Measurements from ENCODE around the gene DENND5A.

Gene DENND5A

DNA sequence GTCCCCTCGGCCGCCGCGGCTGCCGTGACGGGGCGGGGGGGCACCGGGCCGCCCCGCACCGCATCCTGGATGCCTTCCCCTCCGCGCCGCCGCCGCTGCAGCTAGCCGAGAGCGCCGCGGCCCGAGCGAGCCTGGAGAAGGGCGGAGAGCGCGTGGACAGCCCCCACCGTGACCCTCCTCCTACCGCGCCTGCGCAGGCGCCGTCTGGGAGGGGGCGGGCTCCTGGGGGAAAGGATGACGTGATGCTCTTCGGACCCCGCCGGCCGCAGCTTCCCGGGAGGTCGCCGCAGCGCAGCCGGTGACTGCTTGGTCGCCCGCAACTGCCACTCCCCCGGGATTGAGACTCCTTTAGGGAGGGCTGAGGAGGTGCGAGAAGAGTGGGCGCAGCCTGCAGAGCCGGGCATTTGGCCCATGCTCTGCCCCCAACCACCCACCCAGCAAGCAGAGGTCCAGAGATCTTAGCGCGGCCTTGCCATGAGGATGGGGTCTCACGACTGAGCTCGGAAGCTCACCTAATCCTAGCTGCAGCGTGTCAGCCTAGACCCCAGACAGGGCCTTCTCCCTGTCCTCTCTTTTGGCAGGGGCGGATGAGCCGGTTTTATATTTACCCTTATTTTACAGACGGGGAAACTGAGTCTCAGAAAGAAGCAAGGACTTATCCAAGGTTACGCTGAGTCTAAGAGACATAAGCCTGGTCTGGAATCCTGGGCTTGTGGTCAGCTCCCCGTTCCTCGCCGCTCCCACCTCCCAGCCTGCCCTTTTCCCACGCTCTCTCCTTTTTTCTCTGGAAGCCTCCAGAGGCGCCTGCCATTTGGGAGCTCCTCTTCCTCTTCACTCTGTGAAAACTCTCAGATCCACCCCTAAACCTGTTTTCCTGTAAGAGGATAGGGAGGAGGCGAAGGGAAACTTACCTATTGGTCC is at the start of gene DENND5A:
TSS of gene DENND5A (minus strand) at position 140 of the 921 bp plus-strand sequence. CDS start 281 bp downstream, outside the sequence.
- peak; percentile 80 to 97 (median 87) for DNase-seq
- intact Hi-C loops (cut with DNase I): loop anchor here (2.0 kb wide), 2 partner anchors 49 to 63 kb away; partner anchors contain the start of gene TMEM41B

DNA sequence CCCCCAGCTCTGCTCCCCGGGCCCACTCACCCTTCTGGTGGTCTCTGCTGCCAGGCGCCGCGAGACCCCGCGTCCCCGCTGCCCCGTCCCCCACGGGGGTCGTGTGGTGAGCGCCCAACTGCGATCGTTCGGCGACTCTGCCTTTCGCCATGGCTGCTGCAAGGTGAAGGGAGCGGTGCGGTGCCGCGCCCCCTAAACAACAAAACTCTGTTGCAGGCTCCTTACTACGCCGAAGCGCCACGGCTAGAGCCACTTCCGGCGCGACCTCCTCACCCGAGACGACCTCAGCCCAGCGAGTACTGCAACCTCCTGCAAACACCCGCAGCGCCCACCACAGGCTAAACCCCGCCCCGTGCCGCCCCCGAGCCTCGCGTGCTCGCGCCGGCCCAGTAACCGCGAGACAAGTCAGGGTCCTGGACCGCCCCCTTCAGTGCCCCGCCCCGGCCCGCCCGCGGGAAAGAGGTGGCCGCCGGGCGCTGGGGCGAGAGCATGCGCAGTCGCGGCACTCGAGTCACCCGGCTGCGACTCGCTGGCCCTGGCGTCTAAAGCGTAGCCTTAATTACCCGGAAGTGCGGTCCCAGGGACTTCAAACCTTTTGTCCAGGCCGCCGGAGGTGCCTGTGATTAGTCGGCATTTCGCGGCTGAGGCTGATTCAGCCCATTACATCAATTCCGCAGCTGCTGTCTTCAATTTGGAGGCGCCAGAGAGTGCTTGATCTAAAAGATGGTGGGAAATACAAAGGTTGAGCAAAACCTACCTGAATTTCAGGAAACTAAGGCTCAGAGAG is 49.3 kb upstream of the DENND5A start, which contains the start of gene TMEM41B:
TSS of gene TMEM41B (minus strand) at position 303 of the 787 bp plus-strand sequence. CDS start at position 151, 152 bp downstream.
- peak; percentile 93 to 100 (median 97) for DNase-seq
- intact Hi-C loops (cut with DNase I): loop anchor here (1.0 to 2.0 kb wide), 3 partner anchors 50 to 70 kb away; partner anchors contain the start of genes DENND5A and IPO7

DNA sequence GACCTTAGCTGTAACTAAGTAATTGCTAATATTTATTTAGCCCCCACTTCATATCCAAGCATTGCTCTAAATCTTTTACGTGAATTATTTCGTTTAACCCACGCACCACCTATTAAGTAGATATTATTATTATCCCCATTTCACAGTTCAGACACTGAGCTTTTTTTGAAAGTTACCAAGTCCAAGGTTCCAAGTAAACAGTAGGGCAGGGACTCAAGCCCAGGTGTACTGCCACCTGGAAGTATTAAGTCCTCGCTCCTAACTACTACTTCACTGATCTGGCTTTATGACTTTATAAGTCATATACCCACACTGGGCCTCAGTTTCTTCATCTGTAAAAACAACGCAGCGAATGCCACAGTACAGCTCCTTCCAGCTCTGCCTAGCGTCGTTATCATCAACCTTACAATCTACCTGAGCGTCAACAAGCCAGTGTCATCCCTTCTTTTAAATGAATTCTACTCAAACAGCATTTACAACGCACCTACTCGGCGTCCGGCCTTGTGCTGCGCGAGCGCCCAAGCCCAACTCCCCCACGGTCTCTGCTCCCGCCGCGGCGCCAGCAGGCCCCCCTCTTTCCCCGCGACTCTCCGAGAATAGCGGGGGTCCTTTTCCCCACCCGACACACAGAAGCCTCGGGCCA is 48.6 kb upstream of the DENND5A start:
- DNase-seq: peak in 5 of 10 donors; percentile 13 to 72 (median 16)
- intact Hi-C loops (cut with DNase I): loop anchor here (1.0 to 2.0 kb wide), 3 partner anchors 49 to 71 kb away; partner anchors contain the start of genes DENND5A and IPO7

DNA sequence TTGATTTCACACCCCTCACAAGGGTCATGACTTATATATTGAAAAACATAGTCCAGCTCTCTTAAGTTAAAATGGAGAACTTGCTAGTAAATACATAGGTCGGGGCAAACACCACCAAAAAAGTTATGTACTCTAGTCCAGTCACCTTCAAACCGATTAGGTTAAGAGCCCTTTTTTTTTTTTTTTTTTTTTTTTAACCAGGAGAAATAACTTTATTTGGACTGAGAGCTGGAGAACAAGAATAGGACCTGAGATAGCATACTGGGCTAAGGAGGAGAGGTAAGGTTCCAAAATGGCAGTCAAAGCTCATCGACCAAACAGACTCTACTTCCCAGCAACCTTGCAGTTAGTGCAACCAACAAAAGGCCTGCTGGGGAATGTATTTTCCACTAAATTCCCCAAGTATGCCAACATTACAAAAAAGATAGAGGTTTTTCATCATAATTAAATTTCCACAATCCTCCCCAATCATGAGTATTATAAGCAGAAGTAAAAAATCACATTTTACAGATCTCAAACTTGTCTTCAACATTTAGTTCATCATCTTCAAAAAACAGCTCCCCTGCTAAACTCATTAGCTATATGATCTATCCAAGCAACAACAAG is 45.4 kb upstream of the DENND5A start:
- DNase-seq: no peak
- intact Hi-C loops (cut with DNase I): no loop called here

DNA sequence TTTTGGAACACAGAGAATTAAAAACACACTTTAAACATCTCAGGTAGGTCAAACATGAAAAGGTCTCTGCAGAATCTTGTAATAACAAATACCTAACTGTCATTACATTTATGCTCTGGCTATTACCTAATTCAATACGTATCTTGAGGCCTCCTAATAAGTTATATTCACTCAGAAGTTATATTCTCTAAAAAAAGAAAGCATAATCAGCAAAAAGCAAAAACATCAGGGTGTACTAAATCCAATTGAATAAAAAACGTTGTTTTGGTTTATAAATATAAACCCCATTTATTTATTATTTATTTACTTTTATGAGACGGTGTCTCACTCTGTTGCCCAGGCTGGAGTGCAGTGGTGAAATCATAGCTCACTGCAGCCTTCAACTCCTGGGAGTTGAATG is 39.0 kb upstream of the DENND5A start:
- intact Hi-C loops (cut with DNase I): no loop called here
- DNase-seq: no peak

DNA sequence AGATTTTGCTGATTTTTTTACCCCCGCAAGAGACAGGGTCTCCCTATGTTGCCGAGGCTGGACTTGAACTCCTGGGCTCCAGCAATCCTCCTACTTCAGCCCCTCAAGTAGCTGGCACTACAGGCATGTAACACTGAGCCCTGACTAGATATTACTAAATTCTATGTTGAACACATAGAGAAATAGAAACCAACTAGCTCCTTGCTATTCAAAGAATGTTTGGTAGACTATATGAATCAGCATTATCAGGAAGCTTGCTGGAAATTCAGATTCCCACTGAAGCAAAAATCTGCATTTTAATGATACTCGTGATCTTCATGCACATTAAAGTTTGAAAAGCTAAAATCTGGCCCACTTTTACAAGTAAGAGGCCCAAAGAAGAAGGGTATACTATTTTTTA is 37.3 kb upstream of the DENND5A start:
- intact Hi-C loops (cut with DNase I): no loop called here
- DNase-seq: no peak

DNA sequence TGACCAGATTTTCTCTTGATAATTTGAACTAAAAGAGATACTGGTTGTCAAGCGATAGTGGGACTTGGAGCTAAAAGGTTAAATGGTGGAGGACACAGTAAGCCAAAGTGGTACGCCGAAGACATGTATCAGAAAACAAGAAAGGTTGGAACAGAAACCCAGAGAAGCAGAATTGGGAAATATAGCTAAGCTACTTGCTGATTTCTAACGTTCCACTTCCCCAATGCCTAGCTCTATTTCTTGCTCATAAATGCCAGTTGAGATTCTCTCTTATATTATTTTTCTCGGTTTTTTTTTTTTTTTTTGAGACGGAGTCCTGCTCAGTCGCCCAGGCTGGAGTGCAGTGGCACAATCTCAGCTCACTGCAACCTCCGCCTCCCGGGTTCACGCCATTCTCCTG is 36.6 kb upstream of the DENND5A start:
- intact Hi-C loops (cut with DNase I): no loop called here
- no peak for DNase-seq

DNA sequence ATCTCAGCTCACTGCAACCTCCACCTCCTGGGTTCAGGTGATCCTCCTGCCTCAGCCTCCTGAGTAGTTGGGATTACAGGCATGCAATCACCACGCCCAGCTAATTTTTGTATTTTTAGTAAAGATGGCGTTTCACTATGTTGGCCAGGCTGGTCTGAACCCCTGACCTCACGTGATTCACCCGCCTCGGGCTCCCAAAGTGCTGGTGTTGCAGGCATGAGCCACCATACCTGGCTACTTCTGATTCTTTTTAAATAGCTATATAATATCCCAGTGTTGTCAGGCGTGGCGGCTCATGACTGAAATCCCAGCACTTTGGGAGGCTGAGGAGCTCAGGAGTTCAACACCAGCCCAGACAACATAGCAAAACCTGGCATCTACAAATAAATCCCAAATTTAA is 28.5 kb upstream of the DENND5A start:
- intact Hi-C loops (cut with DNase I): no loop called here
- DNase-seq: no peak

DNA sequence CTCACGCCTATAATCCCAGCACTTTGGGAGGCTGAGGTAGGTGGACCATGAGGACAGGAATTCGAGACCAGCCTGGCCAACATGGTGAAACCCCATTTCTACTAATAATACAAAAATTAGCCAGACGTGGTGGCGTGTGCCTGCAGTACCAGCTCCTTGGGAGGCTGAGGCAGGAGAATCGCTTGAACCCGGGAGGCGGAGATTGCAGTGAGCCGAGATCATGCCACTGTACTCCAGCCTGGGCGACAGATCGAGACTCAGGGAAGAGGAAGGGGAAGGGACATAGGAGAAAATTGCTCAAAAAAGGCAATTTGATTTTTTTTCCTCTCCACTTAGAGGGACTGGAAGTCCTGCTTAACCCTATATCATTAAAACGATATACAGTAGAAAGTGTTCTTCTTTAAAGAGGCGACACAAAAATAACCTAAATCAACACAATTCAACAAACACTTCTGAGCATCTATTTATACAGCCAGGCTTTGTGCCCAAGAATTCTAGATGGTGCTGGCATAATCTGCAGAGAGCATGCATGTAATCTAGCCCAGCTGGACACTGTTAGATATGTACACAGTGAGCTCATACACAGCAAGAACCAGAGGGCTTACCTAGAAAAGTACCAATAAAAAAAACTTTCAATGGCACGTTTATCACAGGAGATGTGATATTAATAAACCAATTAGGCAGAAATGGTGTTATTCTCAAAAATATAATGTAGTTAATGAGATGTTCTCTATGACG is 20.9 kb upstream of the DENND5A start:
- intact Hi-C loops (cut with DNase I): no loop called here

DNA sequence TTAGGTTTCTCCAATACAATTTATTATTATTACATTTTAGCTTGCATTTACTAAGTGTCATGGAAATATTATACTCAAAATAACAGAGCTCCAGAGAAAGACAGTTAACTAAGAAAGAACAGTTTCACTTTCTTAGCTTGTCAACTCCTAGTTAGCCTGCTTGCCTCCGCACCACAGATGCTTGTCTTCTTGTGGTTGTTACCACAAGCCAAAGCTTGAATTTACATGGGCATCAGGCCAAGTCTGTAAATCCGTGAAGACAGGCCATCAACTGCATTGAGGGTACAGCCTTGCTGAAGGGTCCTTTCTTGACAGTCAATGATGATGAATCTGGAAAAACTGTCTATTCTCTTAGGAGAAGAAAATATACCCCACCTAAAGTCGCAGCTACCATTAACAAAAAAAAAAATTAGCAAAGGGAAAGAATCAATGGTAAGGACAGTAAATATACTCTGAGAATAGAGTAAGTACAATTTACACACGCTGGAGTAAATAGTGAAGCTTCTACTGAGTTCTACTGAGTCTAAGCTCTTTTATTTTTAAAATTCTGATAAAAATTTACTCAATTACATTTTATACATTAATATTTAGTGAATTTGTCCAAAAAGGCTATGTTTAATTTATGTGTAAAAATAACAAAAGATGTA is 15.6 kb upstream of the DENND5A start:
- DNase-seq: no peak
- intact Hi-C loops (cut with DNase I): no loop called here

More for the DNA sequence above, 20.9 kb upstream of the DENND5A start:
- no peak for DNase-seq

DNA sequence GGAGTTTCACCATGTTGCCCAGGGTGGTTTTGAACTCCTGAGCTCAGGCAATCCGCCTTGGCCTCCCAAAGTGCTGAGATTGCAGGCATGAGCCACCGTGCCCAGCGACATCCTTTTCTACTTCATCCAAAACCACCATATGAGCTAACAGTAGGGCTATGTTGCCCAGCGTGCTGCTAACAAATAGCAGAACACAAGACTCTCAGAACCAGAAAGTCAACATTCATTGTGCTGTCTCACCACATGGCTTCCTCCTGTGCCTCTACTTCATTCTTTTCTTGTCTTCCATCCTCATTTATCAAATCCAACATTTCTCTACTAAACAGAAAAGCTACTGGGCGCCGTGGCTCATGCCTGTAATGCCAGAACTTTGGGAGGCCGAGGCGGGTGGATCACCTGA is 12.0 kb upstream of the DENND5A start:
- no peak for DNase-seq
- intact Hi-C loops (cut with DNase I): no loop called here

DNA sequence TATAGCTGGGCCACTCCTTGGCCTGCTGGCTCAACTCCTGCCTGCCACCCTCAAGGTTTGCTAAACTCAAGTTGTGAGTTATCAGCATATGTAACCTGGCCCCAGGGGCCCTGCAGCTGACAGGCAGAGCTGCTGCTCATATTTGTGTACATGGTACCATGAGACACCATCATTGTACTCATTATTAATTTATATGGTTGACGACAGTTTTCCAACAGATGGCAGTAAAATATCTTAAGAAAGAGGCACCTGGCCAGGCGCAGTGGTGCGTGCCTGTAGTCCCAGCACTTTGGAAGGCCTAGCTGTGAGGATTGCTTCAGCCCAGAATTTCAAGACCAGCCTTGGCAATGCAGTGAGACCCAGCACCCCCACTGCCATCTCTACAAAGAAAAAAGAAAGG is 11.4 kb upstream of the DENND5A start:
- intact Hi-C loops (cut with DNase I): no loop called here
- no peak for DNase-seq

DNA sequence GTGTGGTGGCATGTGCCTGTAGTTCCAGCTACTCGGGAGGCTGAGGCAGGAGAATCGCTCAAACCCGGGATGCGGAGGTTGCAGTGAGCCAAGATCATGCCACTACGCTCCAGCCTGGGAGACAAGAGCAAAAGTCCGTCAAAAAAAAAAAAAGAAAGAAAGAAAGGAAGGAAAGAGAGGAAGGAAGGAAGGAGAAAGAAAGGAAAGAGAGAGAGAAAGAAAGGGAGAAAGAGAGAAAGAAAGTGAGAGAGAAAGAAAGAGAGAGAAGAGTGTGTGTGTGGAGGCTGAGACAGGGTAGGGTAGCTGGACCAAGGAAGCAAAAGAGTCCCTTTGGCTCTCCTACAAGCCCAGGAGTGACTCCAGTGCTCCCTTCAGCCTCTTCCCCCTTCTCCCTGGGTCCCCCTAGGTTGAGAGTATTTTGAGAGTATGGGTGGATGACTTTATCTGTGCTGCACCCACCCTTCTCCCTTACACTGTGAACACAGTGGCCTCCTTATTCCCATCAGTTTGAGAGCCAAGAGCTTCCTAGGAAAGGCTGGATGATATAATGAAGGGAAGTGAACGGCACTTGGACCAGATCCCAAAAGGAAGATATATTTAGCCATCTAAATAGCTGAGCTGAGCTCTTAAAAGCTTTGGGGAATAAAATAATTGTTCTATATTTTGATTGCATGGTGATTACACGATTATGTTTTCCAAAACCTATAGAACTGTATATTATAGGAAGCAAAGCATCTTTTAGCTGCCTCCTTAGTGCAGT is 9.5 kb upstream of the DENND5A start:
- DNase-seq: no peak
- intact Hi-C loops (cut with DNase I): no loop called here

DNA sequence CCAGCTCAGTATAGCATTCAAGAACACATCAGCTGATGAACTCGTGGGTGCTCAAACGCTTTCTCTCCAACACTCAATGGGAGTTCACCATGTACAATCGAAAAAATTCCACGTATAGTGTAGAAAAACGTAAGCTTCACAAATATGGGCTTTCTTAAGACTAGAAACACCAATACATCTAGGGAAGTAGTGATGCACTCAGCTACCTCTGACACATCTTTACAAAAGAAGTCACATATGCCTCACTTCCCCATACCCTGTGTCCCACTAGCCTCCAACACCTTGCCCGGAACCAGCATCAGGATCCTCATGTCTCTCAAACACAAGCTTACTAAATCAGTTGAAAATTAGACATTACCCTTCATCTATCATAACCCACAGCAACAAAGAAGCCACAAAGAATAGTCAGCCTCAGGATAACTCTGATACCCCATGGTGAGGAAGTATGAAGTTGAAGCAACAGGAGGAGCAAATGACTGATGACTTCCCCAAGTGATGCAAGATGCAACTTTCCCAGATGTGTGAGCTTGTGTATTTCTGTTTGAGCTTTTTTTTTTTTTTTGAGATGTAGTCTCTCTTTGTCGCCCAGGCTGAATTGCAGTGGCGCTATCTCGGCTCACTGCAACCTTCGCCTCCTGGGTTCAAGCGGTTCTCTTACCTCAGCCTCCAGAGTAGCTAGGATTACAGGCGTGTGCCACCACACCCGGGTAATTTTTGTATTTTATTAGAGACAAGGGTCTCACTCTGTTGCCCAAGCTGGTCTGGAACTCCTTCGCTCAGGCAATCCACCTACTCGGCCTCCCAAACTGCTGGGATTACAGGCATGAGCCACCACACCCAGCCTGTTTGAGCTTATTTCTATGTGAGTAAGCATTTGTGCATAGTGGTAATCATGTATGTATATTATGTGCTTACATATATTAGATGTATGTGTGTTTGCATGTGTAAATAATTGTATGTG is 8.5 kb upstream of the DENND5A start:
- intact Hi-C loops (cut with DNase I): no loop called here
- DNase-seq: no peak

DNA sequence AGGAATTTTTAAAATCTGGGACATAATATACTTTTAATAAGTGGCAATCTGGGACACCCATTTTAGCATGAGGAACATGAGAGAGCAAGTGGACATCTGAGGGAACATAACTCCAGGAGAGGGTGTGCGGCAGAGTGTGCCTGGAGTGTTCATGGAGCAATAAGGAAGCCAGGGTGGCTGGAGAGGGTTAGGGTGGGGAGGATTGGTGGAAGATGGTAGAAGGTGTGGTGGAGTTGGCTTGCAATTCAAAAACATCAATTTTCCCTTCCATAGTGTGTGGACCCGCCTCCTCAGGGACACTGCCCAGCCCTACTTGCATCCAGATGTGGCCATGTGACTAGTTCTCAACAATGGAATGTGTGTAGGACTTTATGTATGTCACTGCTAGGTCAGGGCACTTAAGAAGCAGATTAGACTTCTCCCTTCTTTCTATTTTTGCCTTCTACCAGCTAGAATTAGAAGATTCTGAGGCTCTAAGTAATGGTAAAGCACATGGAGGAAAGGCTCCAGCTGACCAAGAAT is 4.4 kb upstream of the DENND5A start:
- intact Hi-C loops (cut with DNase I): no loop called here
- no peak for DNase-seq

DNA sequence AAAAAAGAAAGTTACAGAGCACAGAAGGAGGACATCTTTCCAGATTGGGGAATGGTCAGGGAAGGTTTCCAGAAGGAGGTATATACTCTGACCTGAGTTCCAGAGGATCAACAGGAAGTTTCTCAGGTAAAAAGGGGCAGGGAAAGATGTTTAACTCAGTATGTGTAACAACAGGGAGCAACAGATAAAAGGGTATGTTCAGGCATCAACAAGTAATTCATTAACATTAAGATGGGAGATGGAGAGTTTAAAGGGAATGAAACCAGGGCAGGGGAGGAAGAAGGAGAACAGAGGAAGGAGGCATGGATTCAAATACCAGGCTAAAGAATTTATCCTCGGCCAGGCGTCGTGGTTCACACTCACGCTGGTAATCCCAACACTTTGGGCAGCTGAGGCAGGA is 2.5 kb upstream of the DENND5A start:
- no peak for DNase-seq
- intact Hi-C loops (cut with DNase I): no loop called here

DNA sequence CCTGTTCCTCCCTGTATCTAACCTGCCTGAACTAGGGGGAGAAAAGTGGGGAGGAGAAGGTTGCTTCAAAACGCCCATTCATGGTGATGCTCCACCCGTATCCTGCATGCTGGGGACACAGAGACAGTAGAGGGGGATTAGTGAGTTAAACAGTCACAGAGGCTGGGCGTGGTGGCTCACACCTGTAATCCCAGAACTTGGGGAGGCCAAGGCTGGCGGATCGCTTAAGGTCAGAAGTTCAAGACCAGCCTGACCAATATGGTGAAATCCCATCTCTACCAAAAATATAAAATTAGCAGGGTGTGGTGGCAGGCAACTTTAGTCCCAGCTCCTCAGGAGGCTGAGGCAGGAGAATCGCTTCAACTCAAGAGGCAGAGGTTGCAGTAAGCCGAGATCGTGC is 1.8 kb upstream of the DENND5A start:
- intact Hi-C loops (cut with DNase I): no loop called here

More for the DNA sequence above, 1.8 kb upstream of the DENND5A start:
- DNase-seq: no peak

Data from posterior cingulate gyrus (tissue), 11 donors.